Epidermal melanocyte (primary cell): Measurements from ENCODE around the gene UQCRQ.

ENCODE experiments used
- DNase-seq: peaks from one replicate; pipeline ENCODE4 v3.0.0; 2011; ENCODE audit warnings: low spot score; ENCODE audit not compliant: insufficient read length

Gene UQCRQ

GRCh38 chr5:132870801-132871200 is 4.4 kb downstream of the UQCRQ start:
- no peak for DNase-seq

GRCh38 chr5:132871459-132872284 is 5.2 kb downstream of the UQCRQ start:
- DNase-seq: no peak

GRCh38 chr5:132872788-132873118 is 6.3 kb downstream of the UQCRQ start:
- no peak for DNase-seq

- DNase-seq: no peak
Measured at GRCh38 chr5:132873119-132873929, 6.9 kb downstream of the UQCRQ start, which contains the start of gene LEAP2. Gene LEAP2 (plus strand): TSS chr5:132873668. CDS start chr5:132873695, 27 bp downstream.

GRCh38 chr5:132873930-132874271 is 7.5 kb downstream of the UQCRQ start:
- DNase-seq: no peak

DNA sequence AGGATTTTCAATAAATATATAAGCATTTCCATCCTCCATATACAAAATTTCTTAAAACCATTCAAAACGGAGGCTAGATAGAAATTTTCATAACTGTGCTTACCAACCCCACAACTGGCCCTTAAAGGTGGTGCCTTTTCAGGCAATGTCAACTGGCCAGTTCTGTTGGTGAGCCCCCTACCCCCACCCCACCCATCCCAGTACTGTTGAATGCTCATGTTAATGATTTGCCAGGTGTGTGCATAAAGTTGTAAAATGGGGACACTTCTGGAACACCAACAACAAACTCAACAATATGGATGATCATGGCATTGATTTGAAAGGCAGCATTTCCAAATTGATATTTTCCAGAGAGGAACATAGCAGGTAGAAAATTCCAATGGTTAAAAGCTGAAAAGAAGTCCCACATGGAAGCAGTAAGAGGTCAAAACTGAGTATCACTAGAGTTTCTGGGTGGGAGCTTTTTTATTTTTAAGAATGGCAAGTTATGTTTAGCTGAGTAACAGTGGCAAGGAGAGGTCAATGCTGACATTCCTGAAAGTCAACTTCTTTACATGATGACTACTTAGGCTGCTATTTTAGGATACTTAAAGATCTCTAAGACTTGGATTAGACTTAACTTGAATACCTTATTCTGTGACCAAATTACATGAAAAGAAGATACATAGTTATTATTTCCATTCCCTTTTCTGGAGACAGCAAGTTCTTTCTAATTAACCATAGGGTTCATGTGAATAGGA is 9.7 kb downstream of the UQCRQ start:
- DNase-seq: no peak

DNA sequence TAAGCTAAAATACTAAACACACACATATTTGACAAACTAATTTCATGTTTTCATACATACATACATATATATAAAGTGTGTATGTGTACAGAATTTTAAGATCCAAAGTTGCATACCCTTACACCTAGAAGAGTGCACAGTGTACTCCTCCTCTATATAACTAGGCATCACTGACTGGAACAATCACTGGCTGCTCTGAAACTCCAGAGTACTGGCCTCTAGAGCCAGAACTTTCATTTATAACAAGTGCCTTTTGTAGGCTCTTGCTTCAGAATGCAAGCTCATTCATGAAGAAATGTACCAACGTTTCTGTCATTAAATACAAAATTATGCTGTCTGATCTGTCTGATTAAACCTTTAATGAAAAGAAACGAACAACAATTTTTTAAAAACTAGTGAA is 11.0 kb downstream of the UQCRQ start:
- DNase-seq: no peak

DNA sequence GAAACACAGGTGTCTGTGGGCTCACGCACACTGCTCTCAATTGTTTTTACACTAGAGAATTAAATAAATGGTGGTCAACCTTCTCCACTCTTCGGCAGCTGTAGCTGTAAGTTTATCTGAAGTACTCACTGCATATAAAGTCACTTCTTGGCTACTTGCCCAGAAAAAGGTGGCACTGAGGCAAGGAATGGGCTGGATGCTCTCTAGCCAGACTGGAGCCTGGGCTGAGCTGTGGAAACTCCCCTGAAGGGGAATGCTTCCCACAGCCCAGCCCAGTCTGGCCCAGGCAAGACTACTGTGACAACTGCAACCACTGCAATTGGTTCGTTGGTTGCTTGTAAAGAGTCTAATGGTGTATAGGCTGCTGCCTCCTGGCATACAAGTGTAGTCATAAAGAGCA is 11.5 kb downstream of the UQCRQ start:
- no peak for DNase-seq

DNA sequence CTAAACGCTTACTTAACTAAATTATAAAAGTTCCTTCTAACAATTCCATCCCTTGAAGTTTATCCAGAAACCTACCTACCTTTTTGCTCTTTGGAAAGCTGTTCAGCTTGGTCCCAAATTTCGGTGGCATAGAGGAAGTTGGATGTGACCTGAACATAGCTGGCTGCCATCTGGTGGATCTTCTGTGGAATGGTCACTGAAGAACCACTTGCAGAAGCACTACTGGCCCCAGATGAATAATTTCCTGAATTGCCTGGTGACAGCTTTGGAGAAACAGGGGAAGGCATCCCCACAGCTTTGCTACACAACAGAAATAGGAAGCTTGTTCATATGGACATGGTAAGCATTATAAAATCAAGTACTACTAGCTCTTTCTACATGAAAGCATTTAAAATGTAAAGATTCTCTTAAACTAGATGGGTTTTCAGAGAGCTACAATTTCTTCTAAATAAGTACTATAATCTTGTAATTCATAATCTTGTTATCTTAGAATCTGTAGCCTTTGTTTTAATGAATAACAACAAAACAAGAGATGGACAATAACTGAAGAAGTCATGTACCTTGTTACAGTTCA is 16.9 kb downstream of the UQCRQ start:
- no peak for DNase-seq

DNA sequence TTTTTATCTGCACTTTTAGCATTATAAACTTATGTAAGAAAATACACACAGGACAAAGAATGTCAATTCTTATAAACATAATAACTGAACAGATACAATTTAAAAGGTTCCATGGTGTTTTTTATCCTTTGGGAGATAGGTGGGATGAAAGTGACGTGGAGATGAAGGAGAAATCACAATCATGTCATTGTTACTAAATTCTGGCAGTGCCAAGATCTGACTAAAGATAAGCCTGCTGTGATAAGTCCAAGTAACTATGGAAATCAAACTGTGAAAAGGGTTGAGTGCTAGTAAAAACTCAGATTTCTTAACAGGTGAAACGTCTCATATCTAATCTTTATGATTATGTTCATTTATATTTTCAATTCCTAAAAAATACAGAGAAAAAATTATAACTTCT is 18.1 kb downstream of the UQCRQ start:
- DNase-seq: no peak

- no peak for DNase-seq
Measured at GRCh38 chr5:132886064-132886823, 19.8 kb downstream of the UQCRQ start.

DNA sequence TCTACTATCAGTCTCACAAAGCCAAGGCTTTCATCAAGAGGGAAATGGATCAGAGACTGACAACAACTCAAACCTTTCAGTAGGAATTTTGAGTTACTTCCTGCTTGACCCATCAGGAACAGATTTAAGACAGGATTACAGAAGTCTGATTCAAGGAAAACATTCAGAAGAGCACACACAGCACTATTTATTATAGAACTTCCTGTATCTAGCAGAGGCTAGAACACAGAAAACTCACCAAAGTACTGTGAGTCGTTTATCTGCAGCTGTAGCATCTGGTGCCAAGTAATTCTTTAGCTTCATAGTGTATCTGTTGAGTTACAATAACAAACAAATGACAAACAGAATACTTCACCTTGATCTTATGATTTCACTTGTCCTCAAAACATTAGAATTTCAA is 20.8 kb downstream of the UQCRQ start:
- DNase-seq: no peak

DNA sequence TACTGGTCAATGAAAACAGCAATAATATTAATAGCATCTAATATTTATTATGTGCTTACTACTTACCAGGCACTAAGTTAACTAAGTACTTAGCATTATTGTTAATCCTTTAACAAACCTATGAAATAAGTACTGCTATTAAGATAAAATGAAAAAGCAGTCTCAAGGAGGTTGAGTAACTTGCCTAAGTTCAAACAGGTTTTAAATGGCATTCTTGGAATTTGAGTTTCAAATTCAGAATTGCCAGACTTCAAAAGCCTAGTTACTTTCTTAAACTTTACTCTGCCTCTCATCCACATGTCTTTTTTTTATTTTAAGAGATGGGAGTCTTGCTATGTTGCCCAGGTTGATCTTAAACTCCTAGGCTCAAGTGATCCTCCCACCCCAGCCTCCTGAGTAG is 23.1 kb downstream of the UQCRQ start:
- DNase-seq: no peak

DNA sequence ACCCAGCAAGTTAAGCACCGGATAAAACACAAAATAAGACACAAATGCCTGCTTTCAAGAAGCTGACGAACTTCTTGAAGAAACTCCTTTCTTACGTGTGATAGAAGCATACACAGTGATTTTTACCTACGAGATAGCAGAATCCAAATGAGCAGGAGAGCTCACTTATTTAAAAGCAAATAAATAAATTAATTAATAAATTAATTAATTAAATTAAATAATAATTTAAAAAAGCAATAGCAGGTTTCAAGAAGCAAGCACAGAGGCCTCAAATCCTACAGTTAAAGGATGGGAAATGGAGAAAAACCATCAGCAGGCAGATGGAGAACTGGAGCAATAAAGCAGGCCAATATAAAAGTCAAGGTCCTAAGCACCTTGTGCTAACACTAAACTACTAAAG is 24.4 kb downstream of the UQCRQ start:
- no peak for DNase-seq

- DNase-seq: no peak
Measured at GRCh38 chr5:132895719-132896305, 29.4 kb downstream of the UQCRQ start.

DNA sequence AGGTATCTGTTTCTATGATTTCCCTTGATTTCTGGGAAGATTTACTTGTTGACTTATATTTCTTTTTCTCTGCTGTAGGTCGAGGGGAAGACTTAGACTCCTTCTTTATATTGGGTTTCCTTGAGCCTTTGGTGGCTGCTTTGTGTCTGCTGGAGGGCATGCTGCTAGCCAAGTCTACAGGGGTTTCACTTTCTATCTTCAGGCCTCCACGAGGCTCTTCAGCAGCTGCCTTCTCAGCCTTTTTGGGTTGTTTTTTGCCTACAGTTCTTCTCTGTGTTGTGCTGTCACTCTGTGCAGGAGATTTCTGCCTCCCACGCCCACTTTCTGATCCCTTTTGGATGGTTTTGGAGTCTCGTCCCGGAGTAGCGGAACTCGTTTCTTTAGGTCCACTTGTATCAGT is 30.2 kb downstream of the UQCRQ start:
- no peak for DNase-seq

DNA sequence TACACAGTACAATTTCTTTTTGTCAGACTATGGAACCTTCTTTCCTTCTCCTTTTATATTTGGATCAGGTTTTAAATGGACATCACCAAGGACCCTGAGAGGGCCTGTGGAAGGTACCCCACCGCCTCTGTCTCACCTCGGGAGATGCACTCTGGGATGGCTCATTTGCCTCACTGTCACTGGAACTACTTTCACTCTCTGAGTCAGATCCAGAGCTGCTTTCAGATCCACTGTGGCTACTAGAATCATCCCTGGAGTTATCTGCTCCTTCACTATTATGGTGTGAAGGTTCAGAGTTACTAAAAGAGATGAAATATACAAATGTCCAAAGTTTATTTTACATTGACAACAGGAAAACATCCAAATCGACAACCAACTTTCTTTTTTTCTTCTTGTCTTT is 31.7 kb downstream of the UQCRQ start:
- DNase-seq: no peak

- no peak for DNase-seq
Measured at GRCh38 chr5:132901036-132901435, 34.6 kb downstream of the UQCRQ start.

- DNase-seq: no peak
Measured at GRCh38 chr5:132901730-132902129, 35.3 kb downstream of the UQCRQ start.

GRCh38 chr5:132905938-132906337 is 39.5 kb downstream of the UQCRQ start:
- DNase-seq: no peak

DNA sequence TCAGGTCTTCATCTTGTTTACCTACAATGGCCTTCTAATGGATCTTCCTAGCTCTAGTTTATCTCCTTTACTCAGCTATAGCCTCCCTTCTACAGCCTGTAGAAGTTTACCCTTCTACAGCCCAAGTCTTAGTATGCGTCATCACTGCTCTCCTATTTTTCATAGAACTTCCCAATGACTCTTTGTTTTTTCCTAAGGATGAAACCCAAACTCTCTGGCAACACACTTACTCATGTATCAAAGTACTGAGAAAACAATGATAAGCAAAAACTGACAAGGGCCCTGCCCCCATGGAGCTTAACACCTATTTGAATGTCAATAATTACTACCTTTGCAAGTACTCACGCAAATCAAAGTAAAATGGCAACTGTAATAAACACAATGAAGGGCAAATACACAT is 40.7 kb downstream of the UQCRQ start:
- DNase-seq: no peak
